NT2/D1 (cell line): ENCODE results near the gene ARID1B.

ENCODE experiments used
- SUZ12 ChIP-seq: IDR thresholded peaks from 2 replicates; pipeline ENCODE4 v1.6.1; 2011; ENCODE audit not compliant: insufficient read length, insufficient read depth; ENCODE audit errors: extremely low read depth
- YY1 ChIP-seq: IDR thresholded peaks from 2 replicates; pipeline ENCODE4 v1.6.1; 2011; ENCODE audit not compliant: insufficient read length, insufficient read depth
- ZNF274 ChIP-seq: IDR thresholded peaks from 2 replicates; pipeline ENCODE4 v1.6.1; 2011; ENCODE audit warnings: mild to moderate bottlenecking, low read depth, low read length

DNA sequence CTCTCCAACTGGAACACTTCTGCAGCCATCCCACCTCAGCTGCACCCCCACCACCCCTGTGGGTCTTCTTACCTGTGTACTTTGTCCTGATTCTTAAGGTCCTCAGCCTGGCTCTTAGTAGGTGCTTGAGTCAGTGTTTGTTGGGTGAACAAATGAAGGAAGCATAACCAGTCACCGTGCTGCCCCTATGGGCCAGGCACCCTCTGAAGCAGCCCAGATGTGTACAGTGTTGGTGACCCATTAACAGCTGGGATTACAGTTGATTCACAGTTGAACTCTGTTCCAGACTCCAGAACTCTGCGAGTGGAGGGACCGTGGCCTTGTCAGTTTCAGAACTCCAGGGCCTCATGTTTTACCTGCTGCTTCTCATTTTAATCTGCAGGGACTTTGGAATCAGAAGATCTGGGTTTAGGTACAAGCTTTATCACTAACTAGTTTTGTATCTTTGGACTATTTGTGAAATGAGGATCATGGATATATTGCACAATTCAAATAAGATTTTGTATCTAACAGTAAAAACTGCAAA, 342.4 kb downstream of the ARID1B start:
- no peak for TF ChIP-seq YY1
- no peak for TF ChIP-seq SUZ12
- no peak for TF ChIP-seq ZNF274
